ENCODE results near the gene RCSD1.

Gene RCSD1

GRCh38 chr1:167645140-167645541 lies 15.1 kb downstream of the RCSD1 start:
- DNase-seq, result no peak

GRCh38 chr1:167645625-167646414 lies 15.8 kb downstream of the RCSD1 start:
- no peak for DNase-seq

GRCh38 chr1:167648252-167648849 lies 18.3 kb downstream of the RCSD1 start:
- no peak for DNase-seq

GRCh38 chr1:167648978-167649744 lies 19.1 kb downstream of the RCSD1 start:
- no peak for DNase-seq

GRCh38 chr1:167650269-167651160 lies 20.5 kb downstream of the RCSD1 start:
- DNase-seq, result no peak

GRCh38 chr1:167651161-167651693 lies 21.2 kb downstream of the RCSD1 start:
- no peak for DNase-seq

GRCh38 chr1:167654975-167655575 lies 25.0 kb downstream of the RCSD1 start:
- no peak for DNase-seq

- no peak for DNase-seq
Observed at GRCh38 chr1:167656657-167657056, 26.6 kb downstream of the RCSD1 start.

GRCh38 chr1:167658574-167659328 lies 28.7 kb downstream of the RCSD1 start:
- no peak for DNase-seq

GRCh38 chr1:167659450-167659849 lies 29.4 kb downstream of the RCSD1 start:
- DNase-seq, result no peak

- DNase-seq, result no peak
Observed at GRCh38 chr1:167659881-167660280, 29.8 kb downstream of the RCSD1 start.

- no peak for DNase-seq
Observed at GRCh38 chr1:167661527-167662426, 31.7 kb downstream of the RCSD1 start.

GRCh38 chr1:167663002-167663772 lies 33.2 kb downstream of the RCSD1 start:
- no peak for DNase-seq

- DNase-seq, result no peak
Observed at GRCh38 chr1:167665469-167665868, 35.4 kb downstream of the RCSD1 start.

- DNase-seq, result no peak
Observed at GRCh38 chr1:167666416-167666815, 36.4 kb downstream of the RCSD1 start.

GRCh38 chr1:167667536-167667935 lies 37.5 kb downstream of the RCSD1 start:
- no peak for DNase-seq

GRCh38 chr1:167668108-167668507 lies 38.1 kb downstream of the RCSD1 start:
- DNase-seq, result no peak

- no peak for DNase-seq
Observed at GRCh38 chr1:167669209-167670124, 39.4 kb downstream of the RCSD1 start.
